CD14-positive monocyte (primary cell): ENCODE data around the gene RABEP2. TPM values are rescaled to one million over a fixed set of nuclear protein-coding genes. Genes with fewer than 3 reads are reported as not detected.

Source experiments
- DNase-seq, 3 donors: peaks; one replicate each; pipeline ENCODE4 v3.0.0-alpha.2; 2011 to 2022
- H2AFZ ChIP-seq: 2 replicates; pipeline ENCODE4 v1.6.0; 2012; ENCODE audit warnings: mild to moderate bottlenecking, low read depth, low read length, inconsistent platforms; ENCODE audit not compliant: insufficient read depth, poor library complexity, severe bottlenecking
- H3K27ac ChIP-seq, 2 donors: 1 replicate in 1 of 2; 2 replicates in 1 of 2; pipeline ENCODE4 v1.5.1; 2012 to 2013; ENCODE audit warnings: low read length in 2 of 2, control low read depth in 1 of 2, inconsistent platforms in 1 of 2, low read depth in 1 of 2, mild to moderate bottlenecking in 1 of 2
- H3K27me3 ChIP-seq, 2 donors: one replicate each; pipeline versions ENCODE4 v1.6.0 to v1.6.1; 2011 to 2013; ENCODE audit warnings: low read length in 2 of 2; ENCODE audit not compliant: control insufficient read depth in 2 of 2, insufficient read depth in 2 of 2
- H3K36me3 ChIP-seq, 2 donors: replicated peaks in 1 of 2; 1 replicate in 1 of 2; 2 replicates in 1 of 2; pipeline versions ENCODE4 v1.5.1 to v1.6.1; 2012 to 2013; ENCODE audit warnings: low read length in 2 of 2, control low read depth in 1 of 2, inconsistent platforms in 1 of 2, mild to moderate bottlenecking in 1 of 2; ENCODE audit not compliant: insufficient read depth in 2 of 2, control insufficient read depth in 1 of 2
- H3K4me1 ChIP-seq, 2 donors: 1 replicate in 1 of 2; 2 replicates in 1 of 2; pipeline versions ENCODE4 v1.5.1 to v1.6.1; 2012 to 2013; ENCODE audit warnings: low read length in 2 of 2, control low read depth in 1 of 2, inconsistent platforms in 1 of 2, mild to moderate bottlenecking in 1 of 2, moderate library complexity in 1 of 2; ENCODE audit not compliant: insufficient read depth in 2 of 2, control insufficient read depth in 1 of 2
- H3K4me2 ChIP-seq: replicated peaks from 2 replicates; pipeline ENCODE3; 2012; ENCODE audit warnings: low read length, moderate library complexity, mild to moderate bottlenecking; ENCODE audit not compliant: poor library complexity, severe bottlenecking; ENCODE audit errors: extremely low read depth
- H3K4me3 ChIP-seq, 3 experiments: fragments of 200-600 bp in 1 of 3; sonication (generic) in 1 of 3; replicated peaks in 1 of 3; 1 replicate in 2 of 3; 2 replicates in 1 of 3; pipeline ENCODE4 v1.5.1; 2011 to 2013; ENCODE audit warnings: low read length in 3 of 3, mild to moderate bottlenecking in 3 of 3, control low read depth in 2 of 3, low read depth in 2 of 3, inconsistent platforms in 1 of 3, moderate library complexity in 1 of 3
- H3K79me2 ChIP-seq: 2 replicates; pipeline ENCODE4 v1.6.0; 2012; ENCODE audit warnings: mild to moderate bottlenecking, control low read depth, inconsistent platforms, low read length, moderate library complexity; ENCODE audit not compliant: insufficient read depth
- H3K9ac ChIP-seq: 2 replicates; pipeline ENCODE4 v1.6.0; 2017; ENCODE audit warnings: low read length, mild to moderate bottlenecking; ENCODE audit not compliant: insufficient read depth, poor library complexity, severe bottlenecking
- H3K9me3 ChIP-seq, 2 donors: replicated peaks in 1 of 2; 1 replicate in 1 of 2; 2 replicates in 1 of 2; pipeline versions ENCODE4 v1.5.1 to v1.6.1; 2012 to 2013; ENCODE audit warnings: low read length in 2 of 2, control low read depth in 1 of 2; ENCODE audit not compliant: control insufficient read depth in 1 of 2, insufficient read depth in 1 of 2
- H4K20me1 ChIP-seq: 2 replicates; pipeline ENCODE4 v1.6.0; 2012; ENCODE audit warnings: mild to moderate bottlenecking, low read length, control low read depth, moderate library complexity; ENCODE audit not compliant: insufficient read depth
- H3K27ac Mint-ChIP-seq, 7 donors: one replicate each; pipeline ENCODE4 v1.8.0; 2020; ENCODE audit warnings: mild to moderate bottlenecking in 7 of 7, mixed read lengths in 7 of 7, moderate library complexity in 6 of 7, inconsistent platforms in 2 of 7
- H3K27me3 Mint-ChIP-seq, 3 donors: one replicate each; pipeline ENCODE4 v1.8.0; 2021 to 2022; ENCODE audit warnings: low read depth in 3 of 3, mild to moderate bottlenecking in 3 of 3, mixed read lengths in 3 of 3, moderate library complexity in 3 of 3, inconsistent platforms in 1 of 3
- H3K36me3 Mint-ChIP-seq, 2 donors: one replicate each; pipeline ENCODE4 v1.8.0; 2020; ENCODE audit warnings: mixed read lengths in 2 of 2, inconsistent platforms in 1 of 2, mild to moderate bottlenecking in 1 of 2
- H3K4me1 Mint-ChIP-seq: one replicate; pipeline ENCODE4 v1.8.0; 2020; ENCODE audit warnings: mild to moderate bottlenecking, mixed read lengths
- H3K4me3 Mint-ChIP-seq, 2 donors: one replicate each; pipeline ENCODE4 v1.8.0; 2020; ENCODE audit warnings: mild to moderate bottlenecking in 2 of 2, mixed read lengths in 2 of 2, moderate library complexity in 1 of 2
- H3K9me3 Mint-ChIP-seq, 7 donors: one replicate each; pipeline ENCODE4 v1.8.0; 2020 to 2022; ENCODE audit warnings: mixed read lengths in 7 of 7, mild to moderate bottlenecking in 6 of 7, moderate library complexity in 6 of 7, inconsistent platforms in 2 of 7
- CTCF ChIP-seq: fragments of 200-600 bp; IDR thresholded peaks from one replicate; pipeline ENCODE4 v1.8.0; 2022; ENCODE audit warnings: antibody characterized with exemption, mild to moderate bottlenecking
- WGBS: methylation state at CpG from one replicate; pipeline ENCODE4 v1.1.5; 2013; ENCODE audit warnings: missing lambda C conversion rate; ENCODE audit not compliant: insufficient coverage; 5-methylcytosine and 5-hydroxymethylcytosine counted together
- intact Hi-C, 2 donors: fragments of 100-400 bp; cut with micrococcal nuclease; formaldehyde crosslinking; loops; one replicate each; pipeline versions ENCODE4 v1.15.0 to v1.15.1; 2023
- polyA plus RNA-seq, 3 donors: library from polyadenylated mRNA; depleted of rRNA in 1 of 3; unstranded in 2 of 3; stranded (reverse) in 1 of 3; fragments of 300-500 nt in 2 of 3; fragments of >200 nt in 1 of 3; fragmentation: Illumina TruSeq in 2 of 3; gene quantifications; 1 replicate in 2 of 3; 2 replicates in 1 of 3; pipeline ENCODE4 v1.2.3, GENCODE V29; 2012 to 2021

RABEP2 gene
- polyA plus RNA-seq, 3 donors, result 1.9 to 21.6 (median 2.5) TPM

DNA sequence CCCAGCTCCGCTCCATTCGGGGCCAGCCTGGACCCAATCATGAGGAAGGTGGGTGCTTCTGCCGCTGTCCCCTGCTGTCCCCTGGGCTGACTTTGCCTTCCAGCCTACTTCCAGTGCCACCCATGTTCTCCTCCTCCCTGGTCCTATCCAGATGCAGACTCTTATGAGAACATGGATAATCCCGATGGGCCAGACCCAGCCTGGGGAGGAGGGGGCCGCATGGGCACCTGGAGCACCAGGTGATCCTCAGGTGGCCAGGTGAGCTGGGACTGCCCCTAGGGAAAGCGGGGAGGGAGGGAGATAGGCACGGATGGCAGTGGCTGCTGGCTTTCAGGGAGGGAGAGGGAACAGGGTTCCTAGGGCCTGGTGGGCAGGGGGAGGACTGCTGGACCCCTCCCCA, 13.7 kb upstream of the RABEP2 start:
- H3K36me3 Mint-ChIP-seq, result no peaks in the 10 kb centered on the region
- DNase-seq, result no peak
- 100% methylated on average over 3 of the region's 7 CpGs for WGBS
- H3K36me3 ChIP-seq, result no peaks in the 10 kb centered on the region
- peaks cover 15 to 18% of the 10 kb centered on the region in 2 donors for H3K4me1 ChIP-seq
- peaks cover 18% of the 10 kb centered on the region for H3K4me1 Mint-ChIP-seq
- peaks cover 0 to 5% (median 1%) of the 10 kb centered on the region in 3 donors for H3K27me3 Mint-ChIP-seq
- TF ChIP-seq CTCF, result no peak
- H3K27me3 ChIP-seq, result no peaks in the 10 kb centered on the region
- H3K4me3 ChIP-seq, result no peak overlapping the region
- intact Hi-C loops, result no loop called here
- H3K4me3 Mint-ChIP-seq, result no peak overlapping the region
- H3K4me2 ChIP-seq, result no peak overlapping the region
- H3K9me3 ChIP-seq, result no peaks in the 10 kb centered on the region
- peak overlapping the region in 1 of 7 donors; percentile 55 for H3K27ac Mint-ChIP-seq
- no peak overlapping the region for H3K9ac ChIP-seq
- H3K79me2 ChIP-seq, result no peaks in the 10 kb centered on the region
- H3K27ac ChIP-seq, result no peak overlapping the region
- no peaks in the 10 kb centered on the region for H4K20me1 ChIP-seq
- no peak overlapping the region for H2AFZ ChIP-seq
- H3K9me3 Mint-ChIP-seq, result peaks cover 0 to 5% (median 0%) of the 10 kb centered on the region in 7 donors

- no peak for DNase-seq
- peak overlapping the region in 1 of 3 experiments; percentile 70 for H3K4me3 ChIP-seq
- H3K79me2 ChIP-seq, result no peaks in the 10 kb centered on the region
- H3K9ac ChIP-seq, result peak overlapping the region; percentile 58
- H3K27ac Mint-ChIP-seq, result peak overlapping the region in 3 of 7 donors; percentile 21 to 73 (median 42)
- H3K4me1 Mint-ChIP-seq, result peaks cover 18% of the 10 kb centered on the region
- H2AFZ ChIP-seq, result peak overlapping the region; percentile 79
- intact Hi-C loops, result no loop called here
- H3K4me3 Mint-ChIP-seq, result peak overlapping the region in 1 of 2 donors; percentile 16
- TF ChIP-seq CTCF, result no peak
- no peaks in the 10 kb centered on the region for H3K36me3 Mint-ChIP-seq
- H3K9me3 Mint-ChIP-seq, result peaks cover 0 to 5% (median 0%) of the 10 kb centered on the region in 7 donors
- peak overlapping the region in 1 of 2 donors; percentile 55 for H3K27ac ChIP-seq
- no peaks in the 10 kb centered on the region for H3K27me3 ChIP-seq
- 86% methylated on average over 7 of the region's 14 CpGs for WGBS
- H3K9me3 ChIP-seq, result no peaks in the 10 kb centered on the region
- H3K36me3 ChIP-seq, result no peaks in the 10 kb centered on the region
- peak overlapping the region; percentile 72 for H3K4me2 ChIP-seq
- H3K27me3 Mint-ChIP-seq, result peaks cover 0 to 5% (median 1%) of the 10 kb centered on the region in 3 donors
- peaks cover 15 to 18% of the 10 kb centered on the region in 2 donors for H3K4me1 ChIP-seq
- H4K20me1 ChIP-seq, result no peaks in the 10 kb centered on the region
These were observed 12.3 kb upstream of the RABEP2 start for GRCh38 chr16:28937222-28937876.
